H1 (cell line): ENCODE measurements around the gene ARHGAP25. TPM values are rescaled to one million over a fixed set of nuclear protein-coding genes. Genes with fewer than 3 reads are reported as not detected.

ENCODE experiments used
- GABPA ChIP-seq: IDR thresholded peaks from 2 replicates; pipeline ENCODE4 v1.6.1; 2011; ENCODE audit warnings: mild to moderate bottlenecking, low read length, moderate library complexity, borderline replicate concordance; ENCODE audit not compliant: insufficient read depth
- KDM4A ChIP-seq: IDR thresholded peaks from one replicate; pipeline ENCODE4 v1.7.1; 2012; ENCODE audit warnings: low read depth, mild to moderate bottlenecking, moderate library complexity, low read length, inconsistent platforms; ENCODE audit not compliant: severe bottlenecking
- polyA plus RNA-seq, 7 experiments: library from polyadenylated mRNA; depleted of rRNA in 3 of 7; stranded (reverse) in 5 of 7; unstranded in 2 of 7; fragments of >200 nt in 5 of 7; fragments of 200-250 nt in 2 of 7; gene quantifications; 1 replicate in 5 of 7; 2 replicates in 1 of 7; 4 replicates in 1 of 7; pipeline versions ENCODE4 v1.2.1 to v1.2.3, GENCODE V29; 2011 to 2013; ENCODE audit warnings: missing spikeins in 2 of 7, mixed read lengths in 2 of 7
- total RNA-seq: library from RNA; stranded (reverse); fragmentation: NEBNext Ultra II Directional; extraction: Animal tissue kit (Norgen Biotek cat#: 25700); gene quantifications from 2 replicates; pipeline ENCODE4 v1.2.1, GENCODE V29; 2021
- TF ChIP-seq, protein P1 (sequence below): IDR thresholded peaks from 2 replicates; pipeline ENCODE4 v1.6.1; 2011; ENCODE audit warnings: low read depth, mild to moderate bottlenecking, low read length; ENCODE audit not compliant: insufficient read depth

ARHGAP25 gene
- total and polyA plus RNA-seq, 2 of the 8 experiments (the other 6 are each of a cell fraction or from before 2014, with no cell fraction given): 1.00 to 1.2 TPM

- TF ChIP-seq, protein P1, sequence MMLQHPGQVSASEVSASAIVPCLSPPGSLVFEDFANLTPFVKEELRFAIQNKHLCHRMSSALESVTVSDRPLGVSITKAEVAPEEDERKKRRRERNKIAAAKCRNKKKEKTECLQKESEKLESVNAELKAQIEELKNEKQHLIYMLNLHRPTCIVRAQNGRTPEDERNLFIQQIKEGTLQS: no peak
- no peak for TF ChIP-seq GABPA
- TF ChIP-seq KDM4A: no peak
Measured at GRCh38 chr2:68796295-68796905, 61.8 kb downstream of the ARHGAP25 start (continued).
